ENCODE results near the gene BRINP2.

- no peak for TF ChIP-seq CTCF (IDR thresholded peaks at IDR 0.05)
- TF ChIP-seq POLR2A (IDR thresholded peaks at IDR 0.05), result no peak
- no peak for TF ChIP-seq EP300 (IDR thresholded peaks at IDR 0.05)
Observed at GRCh38 chr1:177181280-177181630, 10.5 kb downstream of the BRINP2 start.
